ENCODE measurements around the gene KCNMB4.

DNA sequence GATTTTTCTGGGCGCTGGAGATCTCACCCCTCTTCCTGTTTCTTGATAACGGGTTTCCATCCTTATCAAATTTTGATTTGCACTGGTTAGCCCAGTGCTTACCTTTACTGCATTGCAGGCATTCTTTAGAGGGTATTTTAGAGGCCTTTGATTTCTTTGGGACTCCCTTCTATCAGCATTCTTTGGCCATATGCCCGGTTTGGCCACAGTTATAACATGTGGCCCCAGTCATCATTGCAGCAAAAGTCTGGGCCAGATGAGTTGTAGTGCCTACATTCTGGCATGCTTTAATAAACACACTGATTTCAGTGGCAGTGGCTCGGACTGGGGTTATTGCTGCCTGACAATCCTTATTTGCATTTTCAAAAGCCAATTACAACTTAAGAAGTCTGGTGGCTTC lies 82.3 kb downstream of the KCNMB4 start:
- TF ChIP-seq, protein P1, sequence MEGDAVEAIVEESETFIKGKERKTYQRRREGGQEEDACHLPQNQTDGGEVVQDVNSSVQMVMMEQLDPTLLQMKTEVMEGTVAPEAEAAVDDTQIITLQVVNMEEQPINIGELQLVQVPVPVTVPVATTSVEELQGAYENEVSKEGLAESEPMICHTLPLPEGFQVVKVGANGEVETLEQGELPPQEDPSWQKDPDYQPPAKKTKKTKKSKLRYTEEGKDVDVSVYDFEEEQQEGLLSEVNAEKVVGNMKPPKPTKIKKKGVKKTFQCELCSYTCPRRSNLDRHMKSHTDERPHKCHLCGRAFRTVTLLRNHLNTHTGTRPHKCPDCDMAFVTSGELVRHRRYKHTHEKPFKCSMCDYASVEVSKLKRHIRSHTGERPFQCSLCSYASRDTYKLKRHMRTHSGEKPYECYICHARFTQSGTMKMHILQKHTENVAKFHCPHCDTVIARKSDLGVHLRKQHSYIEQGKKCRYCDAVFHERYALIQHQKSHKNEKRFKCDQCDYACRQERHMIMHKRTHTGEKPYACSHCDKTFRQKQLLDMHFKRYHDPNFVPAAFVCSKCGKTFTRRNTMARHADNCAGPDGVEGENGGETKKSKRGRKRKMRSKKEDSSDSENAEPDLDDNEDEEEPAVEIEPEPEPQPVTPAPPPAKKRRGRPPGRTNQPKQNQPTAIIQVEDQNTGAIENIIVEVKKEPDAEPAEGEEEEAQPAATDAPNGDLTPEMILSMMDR (IDR thresholded peaks at IDR 0.05) = no peak
- TF ChIP-seq POLR2A (IDR thresholded peaks at IDR 0.05) = no peak

Measured in right lobe of liver (tissue), 4 donors.